HPDE6-E6E7 (cell line): ENCODE measurements around the gene OR4D2.

Experiments used
- DNase-seq: peaks from one replicate; pipeline ENCODE4 v3.0.0; 2011; ENCODE audit warnings: missing footprints; ENCODE audit errors: extremely low spot score

The OR4D2 gene

DNA sequence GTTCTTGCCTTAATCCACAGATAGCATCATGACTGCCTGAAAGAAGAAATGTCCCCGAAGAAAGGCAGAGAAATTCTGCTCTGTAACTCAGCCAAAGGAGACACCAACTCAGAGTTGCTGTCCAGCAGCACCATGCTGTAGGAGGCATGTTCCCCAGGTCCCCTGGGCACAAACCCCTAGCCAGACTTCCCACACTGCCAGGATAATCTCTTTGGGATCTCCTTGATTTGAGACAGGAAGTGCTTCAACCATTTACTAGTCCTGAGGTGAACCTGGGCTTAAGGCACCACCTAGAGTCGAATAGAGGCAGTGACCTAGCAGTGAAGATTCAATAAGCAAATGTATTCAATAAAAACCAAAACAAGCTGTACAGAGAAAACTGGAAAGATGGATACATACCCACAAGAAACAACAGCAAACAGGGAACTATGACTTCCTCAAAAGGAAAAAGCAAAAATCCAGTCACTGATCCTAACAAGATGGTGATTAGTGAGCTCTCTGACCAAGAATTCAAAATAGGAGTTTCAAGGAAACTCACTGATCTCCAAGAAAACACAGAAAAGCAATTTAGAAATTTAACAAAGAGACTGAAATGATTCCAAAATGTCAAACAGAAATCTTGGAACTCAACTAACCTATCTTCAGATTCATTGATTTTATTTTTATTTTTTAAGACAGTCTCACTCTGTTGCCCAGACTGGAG, 5.7 kb downstream of the OR4D2 start:
- DNase-seq: peak; percentile 36

- DNase-seq: no peak
These were observed 8.1 kb downstream of the OR4D2 start for GRCh38 chr17:58174871-58175270.

DNA sequence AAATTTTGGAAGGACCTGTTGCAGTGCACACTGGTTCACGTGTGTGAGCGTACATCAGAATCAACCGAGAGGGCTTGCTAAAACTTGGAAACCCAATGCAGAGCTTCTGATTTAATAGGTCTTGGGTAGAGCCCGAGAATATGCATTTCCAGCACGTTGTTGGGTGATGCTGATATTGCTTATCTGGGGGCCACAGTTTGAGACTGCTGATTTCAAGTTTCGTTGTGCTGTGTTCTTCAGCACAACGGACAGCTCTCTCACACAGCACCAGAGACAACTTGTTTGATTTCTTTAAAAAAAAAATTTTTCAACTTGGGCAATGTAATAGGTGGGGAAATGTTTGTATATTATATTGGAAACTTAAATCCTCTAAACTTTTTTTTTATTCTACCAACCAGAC, 9.4 kb downstream of the OR4D2 start:
- DNase-seq: no peak

DNA sequence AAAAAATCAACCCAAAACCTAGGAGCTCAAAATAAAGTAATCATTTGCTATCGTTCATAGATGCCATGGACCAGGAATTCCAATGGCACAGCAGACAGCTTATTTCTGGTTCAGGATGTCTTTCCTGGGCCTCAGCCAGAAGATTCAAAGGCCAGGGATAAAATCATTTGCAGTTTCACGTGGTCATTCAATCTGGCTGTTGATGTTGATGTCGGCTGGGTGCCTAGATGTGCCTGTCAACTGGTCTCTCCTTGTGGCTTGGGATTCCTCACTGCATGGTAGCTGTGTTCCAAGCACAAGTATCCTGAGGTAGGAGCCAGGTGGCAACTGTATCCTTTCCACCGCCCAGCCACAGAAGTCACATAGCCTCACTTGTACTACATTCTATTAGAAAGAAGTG, 15.0 kb downstream of the OR4D2 start:
- no peak for DNase-seq

DNA sequence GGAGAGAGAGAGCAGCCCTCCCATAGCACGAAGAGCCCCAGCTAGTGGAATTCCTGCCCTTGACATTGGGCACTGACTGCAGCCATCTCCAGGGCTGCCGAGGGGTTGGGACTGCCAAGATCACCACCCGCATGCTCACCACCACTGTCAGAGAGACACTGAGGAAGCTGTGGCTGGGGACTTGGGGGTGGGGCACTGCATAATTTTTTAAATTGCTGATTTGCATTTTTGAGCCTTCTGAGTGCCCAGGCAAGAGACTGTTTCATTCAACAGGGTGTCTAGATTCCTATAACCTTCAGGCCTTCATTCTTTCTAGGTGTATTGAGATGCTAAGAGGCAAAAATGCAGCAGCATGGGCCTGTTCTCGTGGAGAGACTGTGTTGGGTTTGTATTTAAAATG, 16.7 kb downstream of the OR4D2 start:
- DNase-seq: no peak

DNA sequence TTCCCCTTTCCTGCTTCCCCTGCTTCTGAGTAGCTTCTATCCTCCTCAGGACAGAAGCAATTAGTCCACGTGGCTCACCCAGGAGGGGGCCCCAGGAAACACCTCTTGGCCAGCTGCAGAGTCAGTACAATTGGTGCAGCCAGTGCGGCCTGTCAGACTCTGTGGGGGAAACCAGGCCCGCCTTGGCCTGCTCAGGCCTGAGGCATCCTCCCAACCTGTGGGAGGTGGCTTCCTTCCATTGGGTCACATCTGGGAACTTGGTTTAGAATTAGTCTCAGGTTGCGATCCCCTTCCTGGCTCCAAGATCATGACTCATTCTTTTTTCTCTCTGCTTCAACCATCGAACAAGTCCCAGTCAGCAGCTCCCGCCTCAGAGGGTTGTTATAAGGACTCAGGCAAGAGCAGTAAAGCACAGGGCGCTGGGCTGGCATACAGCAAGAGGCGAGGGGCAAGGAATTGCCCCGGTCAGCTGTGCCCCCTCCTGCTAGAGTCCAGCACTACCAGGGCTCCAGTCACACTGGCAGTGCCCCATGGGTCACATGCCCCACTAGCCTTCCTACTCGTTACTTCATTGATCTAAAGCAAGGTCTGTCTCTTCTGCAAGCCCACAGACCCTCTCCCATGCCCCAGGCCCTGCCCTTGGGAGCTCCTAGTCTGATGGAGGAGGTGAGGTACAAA, 17.7 kb downstream of the OR4D2 start:
- peak; percentile 80 for DNase-seq

DNA sequence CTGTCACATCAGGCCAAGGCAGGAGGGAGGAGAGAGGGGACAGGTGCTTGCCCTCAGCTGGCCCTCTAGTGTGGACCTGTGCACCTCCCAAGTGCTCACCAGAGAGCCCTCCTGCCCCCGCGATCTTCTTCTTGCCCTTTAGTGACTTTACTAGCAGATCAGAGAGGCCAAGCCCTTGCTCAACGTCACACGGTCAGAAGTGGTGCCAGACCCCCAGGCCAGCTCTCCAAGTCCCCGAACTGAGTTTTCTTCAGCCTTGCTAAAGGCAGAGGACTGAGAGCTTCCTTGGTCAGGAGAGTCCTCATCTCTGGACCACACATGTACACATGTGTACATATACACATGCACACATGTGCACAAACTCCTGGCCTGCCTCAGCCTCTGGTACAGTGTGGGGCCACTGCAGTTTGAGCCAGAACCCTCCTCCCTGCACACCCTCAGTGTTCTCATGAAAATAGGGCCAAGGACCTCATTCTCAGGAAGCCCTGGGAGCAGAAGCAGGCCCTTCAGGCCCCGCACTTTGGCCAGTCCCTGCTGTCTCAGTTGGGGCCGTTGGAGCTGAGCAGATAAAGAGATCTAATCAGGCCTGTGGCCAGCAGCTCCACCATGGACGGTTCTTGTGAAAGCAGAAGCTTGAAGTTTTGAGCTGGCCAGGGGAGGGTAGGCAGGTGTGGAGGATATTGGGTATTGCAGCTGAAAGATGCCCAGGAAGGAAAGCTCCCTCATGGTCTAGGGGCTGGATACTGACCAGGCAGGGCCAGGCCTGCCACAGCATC, 18.4 kb downstream of the OR4D2 start:
- DNase-seq: no peak

GRCh38 chr17:58186591-58186990, 19.8 kb downstream of the OR4D2 start:
- DNase-seq: no peak

- no peak for DNase-seq
These were observed 20.3 kb downstream of the OR4D2 start for GRCh38 chr17:58187063-58187462.

DNA sequence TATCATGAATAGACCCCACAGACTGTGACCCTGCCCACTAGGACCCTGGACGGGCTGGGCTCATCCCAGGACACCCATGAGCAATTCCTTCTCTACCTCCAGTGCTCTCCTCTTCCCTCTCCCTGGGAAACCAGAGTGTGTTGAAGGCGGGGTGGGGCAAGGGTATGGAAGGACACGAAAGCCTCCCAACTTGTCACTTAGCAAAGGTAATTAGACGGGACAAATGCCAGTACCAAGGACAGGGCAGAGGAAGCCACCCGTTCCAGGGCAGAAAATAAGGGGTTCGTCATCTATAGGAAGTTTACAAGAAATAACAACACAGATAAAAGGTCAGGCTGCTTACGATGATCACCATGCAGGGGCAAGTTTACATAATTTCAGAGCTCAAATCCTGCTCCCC, 20.9 kb downstream of the OR4D2 start:
- no peak for DNase-seq

DNA sequence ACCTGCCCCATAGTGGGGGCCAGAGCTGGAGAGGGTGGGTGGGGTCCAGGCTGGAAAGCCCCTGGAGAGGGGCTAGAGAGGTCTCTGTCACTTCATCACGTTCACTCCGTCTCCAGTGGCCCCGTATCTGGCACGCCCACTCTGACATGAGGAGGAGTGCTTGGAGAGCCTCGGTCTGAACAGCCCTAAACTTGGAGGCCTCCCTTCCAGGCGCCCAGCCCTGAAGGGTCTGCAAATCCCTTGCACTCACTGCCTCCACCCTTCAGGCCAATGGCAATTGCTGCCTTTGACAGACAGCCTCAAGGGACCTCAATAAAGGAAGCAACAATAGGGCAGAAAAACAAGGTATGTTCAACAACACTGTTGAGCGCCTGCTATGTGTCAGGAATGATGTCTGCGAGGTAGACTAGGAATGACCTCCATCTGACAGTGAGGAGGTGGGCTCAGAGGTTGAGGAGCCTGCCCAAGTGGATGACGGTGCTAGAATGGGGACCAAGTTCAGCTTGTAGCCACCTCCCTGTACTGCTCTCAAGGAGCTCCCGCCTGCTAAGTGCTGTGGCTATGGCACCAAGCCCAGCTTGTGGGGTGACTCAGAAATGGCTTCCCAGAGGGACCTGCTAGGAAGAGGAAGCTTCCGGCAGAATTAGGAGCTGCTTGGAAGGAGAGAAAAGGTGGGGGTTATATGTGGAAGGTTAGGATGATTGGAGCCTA, 22.8 kb downstream of the OR4D2 start:
- DNase-seq: peak; percentile 77

DNA sequence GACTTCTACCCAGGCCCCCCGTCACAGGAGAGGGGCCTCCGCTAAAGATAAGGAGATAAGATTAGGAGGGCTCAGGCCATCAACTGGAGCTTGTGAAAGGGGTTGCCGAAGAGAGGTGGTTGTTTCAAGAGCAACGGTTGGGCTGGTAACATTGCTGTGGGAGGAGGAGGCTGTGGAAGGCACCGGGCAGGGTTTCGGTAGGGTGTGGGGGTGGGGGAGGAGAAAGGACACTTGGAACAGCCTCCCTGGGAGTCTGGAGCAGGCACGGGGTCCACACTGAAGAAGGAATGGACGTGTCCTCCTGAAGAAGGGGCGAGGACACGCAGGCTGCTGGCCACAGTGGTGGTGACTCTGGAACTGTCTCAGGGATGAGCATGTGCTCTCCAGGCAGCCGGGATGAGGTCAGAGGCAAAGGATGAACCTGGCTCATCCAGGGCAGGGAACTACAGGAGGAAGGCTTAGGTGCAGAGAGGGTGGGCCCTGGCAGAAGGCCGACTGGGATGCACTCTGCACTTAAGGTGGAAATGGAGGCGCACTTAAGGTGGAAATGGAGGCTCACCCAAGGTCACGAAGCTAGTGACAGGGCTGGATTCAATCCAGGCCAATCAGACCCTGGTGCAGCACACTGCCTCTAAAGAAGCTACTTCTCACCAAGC, 24.6 kb downstream of the OR4D2 start:
- no peak for DNase-seq

- no peak for DNase-seq
These were observed 25.8 kb downstream of the OR4D2 start, which contains the start of gene EPX for GRCh38 chr17:58192612-58193011. TSS of gene EPX (plus strand) at chr17:58192726. CDS start at chr17:58192847, 121 bp downstream.

DNA sequence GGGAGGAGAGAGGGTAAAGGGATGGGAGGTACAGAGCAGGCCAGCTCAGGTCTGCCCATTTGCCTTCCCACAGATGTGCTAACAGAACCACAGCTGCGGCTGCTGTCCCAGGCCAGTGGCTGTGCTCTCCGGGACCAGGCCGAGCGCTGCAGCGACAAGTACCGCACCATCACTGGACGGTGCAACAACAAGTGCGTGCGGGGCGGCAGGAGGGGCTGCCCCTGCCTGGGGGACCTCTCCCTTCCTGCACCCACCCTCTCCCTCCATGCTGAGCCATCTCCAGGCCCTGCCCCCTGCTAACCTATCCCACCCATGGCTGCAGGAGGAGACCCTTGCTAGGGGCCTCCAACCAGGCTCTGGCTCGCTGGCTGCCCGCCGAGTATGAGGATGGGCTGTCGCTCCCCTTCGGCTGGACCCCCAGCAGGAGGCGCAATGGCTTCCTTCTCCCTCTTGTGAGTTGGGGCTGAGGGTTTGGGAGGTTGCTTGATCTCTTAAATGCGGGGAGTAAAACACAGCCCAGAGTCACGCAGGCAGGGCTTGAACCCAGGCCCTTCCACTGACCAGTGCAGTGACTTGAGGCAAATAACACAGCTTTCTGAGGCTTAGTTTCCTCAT, 27.0 kb downstream of the OR4D2 start:
- no peak for DNase-seq

GRCh38 chr17:58195518-58196123, 28.8 kb downstream of the OR4D2 start:
- no peak for DNase-seq

GRCh38 chr17:58196610-58197009, 29.8 kb downstream of the OR4D2 start:
- DNase-seq: no peak

GRCh38 chr17:58200024-58200633, 33.3 kb downstream of the OR4D2 start:
- DNase-seq: peak; percentile 34

DNA sequence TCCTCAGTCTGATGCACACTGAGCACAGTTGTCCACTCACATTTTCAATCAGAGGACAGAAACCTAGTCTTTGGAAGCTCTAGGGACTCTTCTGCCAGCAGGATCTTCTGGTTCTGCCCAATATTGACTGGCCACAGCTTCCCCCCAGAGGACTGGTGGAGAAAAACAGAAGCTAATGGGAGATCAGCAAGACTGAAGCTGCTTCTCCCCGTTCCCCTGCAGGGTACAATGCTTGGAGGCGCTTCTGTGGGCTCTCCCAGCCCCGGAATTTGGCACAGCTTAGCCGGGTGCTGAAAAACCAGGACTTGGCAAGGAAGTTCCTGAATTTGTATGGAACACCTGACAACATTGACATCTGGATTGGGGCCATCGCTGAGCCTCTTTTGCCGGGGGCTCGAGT, 36.1 kb downstream of the OR4D2 start:
- no peak for DNase-seq

DNA sequence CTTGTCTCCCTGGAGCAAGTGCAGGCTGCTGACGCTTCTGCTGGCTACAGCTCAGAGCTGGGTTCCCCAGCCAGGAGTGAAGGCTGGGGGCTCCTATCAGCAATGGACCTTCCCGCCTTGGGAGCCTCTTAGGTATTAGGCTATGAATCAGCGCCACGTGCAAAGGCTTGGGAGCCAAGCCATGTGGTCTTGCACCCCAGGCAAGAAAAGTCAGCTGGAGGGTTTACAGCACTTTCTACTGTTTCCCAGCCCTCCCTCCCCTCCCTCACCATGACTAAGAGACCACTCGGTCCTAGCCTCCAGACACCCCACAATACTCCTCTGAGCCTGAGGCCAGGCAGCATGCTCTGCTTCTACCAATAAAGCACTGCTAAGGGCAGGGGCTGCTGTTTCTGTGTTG, 38.0 kb downstream of the OR4D2 start:
- DNase-seq: no peak

DNA sequence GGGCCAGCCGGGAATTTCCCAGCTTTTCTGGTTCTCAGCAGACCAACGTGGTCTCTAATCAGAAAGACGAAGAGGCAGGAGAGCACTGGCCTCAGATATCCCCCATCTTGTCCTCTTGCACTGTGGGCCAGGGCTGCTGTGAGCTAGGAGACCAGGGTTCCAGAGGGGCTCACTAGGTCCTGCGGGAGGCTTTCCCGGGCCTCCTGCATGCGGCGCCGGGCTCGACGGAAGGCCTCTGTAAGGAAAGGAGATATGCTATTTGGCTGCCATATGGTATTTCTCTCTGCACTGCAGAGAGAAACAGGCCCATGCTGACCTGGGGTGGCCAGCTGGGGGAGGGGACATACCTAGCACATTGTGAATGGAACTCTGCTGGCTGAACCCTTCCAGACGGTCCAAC, 39.2 kb downstream of the OR4D2 start:
- DNase-seq: no peak
